ENCODE measurements around the gene TMEM179.
"Not testable (repeated sequence)": the region's sequence is repeated elsewhere in the genome, so short reads cannot be mapped to it uniquely, and the experiment has no call there.

The TMEM179 gene

GRCh38 chr14:104637546-104638003 lies 33.0 kb upstream of the TMEM179 start:
- DNase-seq (ENCODE audit: low spot score): no peak

DNA sequence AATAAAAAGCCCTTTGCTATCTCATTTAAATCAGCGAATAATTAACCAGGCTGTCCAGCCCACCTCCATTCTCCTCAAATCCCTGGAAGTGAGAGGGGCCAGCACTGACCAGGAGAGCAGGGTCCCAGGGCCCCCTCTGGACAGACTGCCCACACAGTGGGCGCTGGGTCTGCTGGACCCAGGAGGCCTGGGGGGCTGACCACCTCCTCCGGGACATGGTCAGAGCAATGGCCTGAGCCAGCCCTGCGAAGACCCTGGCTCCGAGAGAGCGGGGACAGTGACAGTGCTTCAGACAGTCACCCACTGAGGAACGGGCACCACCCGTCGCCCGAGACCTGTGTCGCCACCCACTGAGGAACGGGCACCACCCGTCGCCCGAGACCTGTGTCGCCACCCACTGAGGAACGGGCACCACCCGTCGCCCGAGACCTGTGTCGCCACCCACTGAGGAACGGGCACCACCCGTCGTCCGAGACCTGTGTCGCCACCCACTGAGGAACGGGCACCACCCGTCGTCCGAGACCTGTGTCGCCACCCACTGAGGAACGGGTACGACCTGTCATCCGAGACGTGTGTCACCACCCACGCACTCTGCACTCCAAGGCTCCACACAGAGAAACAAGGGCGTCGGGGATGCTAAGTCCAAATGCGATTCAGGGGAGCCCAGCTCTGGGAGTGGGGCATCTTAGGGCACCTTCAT lies 32.4 kb upstream of the TMEM179 start:
- not testable (repeated sequence) for DNase-seq (ENCODE audit: low spot score)

GRCh38 chr14:104636131-104636530 lies 31.6 kb upstream of the TMEM179 start:
- DNase-seq (ENCODE audit: low spot score): no peak

DNA sequence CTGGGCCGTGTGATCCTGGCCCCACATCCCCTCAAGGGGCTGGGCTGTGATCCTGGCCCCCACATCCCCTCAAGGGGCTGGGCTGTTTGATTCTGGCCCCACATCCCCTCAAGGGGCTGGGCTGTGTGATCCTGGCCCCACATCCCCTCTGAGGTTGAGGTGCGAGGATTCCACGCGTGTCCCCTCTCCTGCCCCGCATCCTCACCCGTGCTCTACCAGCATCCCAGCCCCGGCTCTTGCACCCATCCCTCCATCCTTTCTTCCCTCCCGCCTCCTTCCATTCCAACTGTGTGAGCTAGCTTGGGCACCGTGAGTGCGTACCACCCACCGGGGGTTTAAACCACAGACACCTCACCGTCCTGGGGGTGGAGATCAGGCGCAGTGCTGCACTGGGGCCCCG lies 31.1 kb upstream of the TMEM179 start:
- DNase-seq (ENCODE audit: low spot score): no peak

DNA sequence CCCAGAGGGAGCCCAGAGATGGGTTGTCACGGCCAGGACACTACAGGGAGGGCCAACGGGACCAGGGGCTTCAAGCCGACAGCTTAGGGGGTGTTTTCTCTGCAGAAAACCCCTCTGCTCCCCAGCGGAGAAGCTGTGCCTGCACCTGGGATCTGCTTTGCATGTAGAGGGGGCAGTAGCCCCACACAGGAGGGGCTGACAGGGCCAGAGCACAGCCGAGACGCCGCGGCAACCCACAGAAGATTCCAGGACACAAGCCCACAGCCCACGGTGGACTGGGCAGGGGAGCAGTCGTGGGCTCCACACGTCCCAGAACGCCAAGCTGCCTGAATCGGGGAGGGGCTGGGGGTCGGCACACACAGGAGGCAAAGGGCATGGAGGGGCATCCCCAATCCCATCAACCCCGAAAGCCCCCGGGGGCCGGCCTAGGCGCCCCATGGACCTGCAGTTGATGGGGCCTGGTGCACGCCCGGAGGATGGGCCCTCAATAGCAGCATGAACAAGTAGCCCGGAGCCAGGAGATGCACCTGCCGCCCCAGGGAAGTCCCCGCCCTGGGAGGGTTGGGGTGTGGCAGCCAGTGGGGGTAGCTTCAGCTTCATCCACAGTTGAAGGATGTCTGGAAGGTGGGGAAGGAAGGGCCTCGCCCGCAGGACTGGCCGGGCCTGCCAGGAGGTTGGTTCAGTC lies 30.5 kb upstream of the TMEM179 start:
- DNase-seq (ENCODE audit: low spot score): no peak

DNA sequence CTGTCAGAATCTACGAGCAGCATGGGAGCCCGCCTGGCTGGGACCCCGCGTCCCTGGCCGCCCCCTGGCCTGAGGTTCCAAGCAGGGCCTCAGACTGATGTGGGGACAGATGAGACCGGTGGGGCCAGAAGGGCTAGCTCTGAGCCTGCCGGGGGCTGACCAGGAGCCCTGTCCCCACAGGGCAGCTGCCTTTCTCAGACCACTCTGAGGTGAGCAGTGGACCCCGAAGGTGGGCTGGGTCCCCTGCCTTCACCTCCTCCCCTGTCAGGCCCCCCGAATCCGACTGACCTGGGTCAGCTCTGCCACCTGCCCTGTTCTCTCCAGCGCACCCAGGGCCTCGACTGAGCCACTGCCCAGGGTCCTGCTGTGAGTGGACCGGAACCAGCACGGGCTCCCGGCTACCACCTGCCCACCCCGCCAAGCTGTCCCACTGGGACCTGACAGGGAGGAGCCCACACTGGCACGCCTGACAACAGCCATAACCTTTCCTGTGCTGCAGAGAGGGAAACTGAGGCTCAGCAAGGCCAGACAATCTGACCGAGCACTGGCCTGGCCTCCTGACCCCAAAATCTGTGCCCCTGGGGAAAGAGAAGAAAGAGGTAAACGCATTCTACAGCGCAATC lies 29.7 kb upstream of the TMEM179 start:
- no peak for DNase-seq (ENCODE audit: low spot score)

DNA sequence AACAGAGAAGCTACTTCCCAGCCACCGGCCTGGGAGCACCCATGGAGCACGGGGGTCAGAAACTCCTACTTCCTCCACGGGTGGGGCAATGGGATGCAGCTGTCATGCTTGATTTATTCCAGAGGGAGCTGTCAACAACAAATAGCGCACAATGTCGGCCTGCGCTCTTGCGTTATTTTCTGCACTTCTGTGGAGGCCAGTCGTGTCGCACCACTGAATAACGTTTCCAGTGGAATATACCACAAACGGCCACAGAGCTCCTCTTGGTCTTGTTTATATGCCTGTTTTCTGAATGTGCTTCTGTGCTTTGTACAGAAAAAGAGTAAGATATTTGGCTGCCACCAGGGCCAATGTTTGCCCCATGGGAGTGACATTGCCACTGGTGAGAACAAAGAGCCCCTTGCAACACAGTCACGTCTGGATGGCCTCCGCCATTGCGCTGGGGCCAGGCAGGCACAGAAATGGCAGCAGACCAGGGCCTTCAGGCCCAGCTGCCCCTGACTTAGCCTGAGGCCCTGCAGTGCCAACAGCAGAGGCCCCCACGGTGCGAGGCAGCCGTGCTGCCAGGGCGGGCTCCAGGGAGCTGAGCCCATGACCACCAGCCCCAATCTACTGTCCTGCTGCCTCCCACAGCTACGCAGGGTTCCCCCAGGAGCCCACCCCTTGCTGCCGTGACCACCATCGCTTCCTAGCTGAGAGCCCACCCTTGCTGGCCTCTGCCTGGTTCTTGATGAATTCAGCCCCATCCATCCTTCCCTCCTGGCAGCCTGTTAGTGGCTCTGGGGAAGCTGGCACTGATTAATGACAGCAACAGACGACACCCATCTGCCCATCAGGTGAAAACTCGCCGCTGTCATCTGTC lies 28.9 kb upstream of the TMEM179 start:
- no peak for DNase-seq (ENCODE audit: low spot score)

- DNase-seq (ENCODE audit: low spot score): no peak
Measured at GRCh38 chr14:104632781-104633180, 28.2 kb upstream of the TMEM179 start.

DNA sequence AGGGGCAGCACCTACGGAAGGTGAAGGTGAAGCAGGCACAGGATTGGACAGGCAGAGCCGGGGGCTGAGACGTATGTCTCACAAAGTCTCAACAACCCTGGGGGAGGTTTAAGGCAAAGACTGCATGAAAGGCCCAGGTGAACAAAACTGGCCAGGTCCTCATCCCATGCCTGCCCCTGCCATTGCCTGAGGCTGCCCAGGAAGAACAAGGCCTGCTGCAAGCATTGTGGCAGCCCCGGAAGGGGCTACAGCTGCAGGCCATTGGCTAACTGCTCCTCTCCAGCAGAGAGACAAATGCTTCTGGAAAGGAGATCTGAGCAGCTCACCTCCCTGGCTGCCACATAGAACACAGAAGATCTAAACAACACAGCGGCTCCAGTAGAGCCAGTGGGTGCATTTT lies 20.4 kb upstream of the TMEM179 start:
- DNase-seq (ENCODE audit: low spot score): no peak

DNA sequence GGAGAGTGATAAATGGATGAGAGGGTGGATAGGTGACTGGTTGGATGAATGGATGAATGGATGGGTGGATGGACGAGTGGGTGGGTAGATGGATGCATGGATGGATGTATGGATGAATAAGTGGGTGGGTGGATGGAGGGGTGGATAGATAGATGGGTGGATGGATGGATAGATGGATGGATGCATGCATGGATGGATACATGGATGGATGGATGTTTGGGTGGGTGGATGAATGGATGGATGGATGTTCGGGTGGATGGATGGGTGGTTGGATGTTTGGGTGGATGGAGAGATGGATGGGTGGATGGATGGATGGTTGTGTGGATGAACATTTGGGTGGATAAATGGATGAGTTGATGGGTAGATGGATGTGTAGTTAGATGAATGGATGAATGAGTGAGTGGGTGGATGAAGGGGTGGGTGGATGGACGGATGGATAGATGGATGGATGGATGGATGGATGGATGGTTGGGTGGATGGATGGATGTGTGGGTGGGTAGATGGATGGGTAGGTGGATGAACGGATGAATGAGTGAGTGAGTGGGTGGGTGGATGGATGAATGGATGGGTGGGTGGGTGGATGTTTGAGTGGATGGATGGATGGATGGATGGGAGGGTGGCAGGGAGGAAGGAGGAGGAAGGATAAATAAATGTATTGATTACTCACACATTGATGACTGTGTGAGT lies 9.7 kb upstream of the TMEM179 start:
- no peak for DNase-seq (ENCODE audit: low spot score)

- DNase-seq (ENCODE audit: low spot score): no peak
Measured at GRCh38 chr14:104611881-104612280, 7.3 kb upstream of the TMEM179 start.

GRCh38 chr14:104610749-104611310 lies 6.3 kb upstream of the TMEM179 start:
- no peak for DNase-seq (ENCODE audit: low spot score)

DNA sequence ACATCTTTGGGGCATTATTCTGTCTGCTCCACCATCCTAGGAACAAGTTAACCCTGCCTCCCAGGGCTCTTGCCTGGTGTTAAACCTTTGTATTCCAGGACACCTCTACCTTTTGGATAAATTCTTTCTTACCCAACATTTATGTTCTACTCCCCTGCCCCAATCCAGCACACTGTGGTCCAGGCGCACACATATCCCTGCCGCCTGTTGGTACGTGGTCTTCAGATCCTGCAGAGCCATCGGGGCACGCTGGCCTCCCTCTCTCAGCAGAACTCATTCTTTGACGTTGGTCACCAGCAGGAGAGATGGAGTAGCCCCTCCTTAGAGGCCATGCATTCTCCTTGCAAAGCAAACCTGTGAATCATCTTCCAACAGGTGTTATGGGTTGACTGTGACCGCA lies 5.1 kb upstream of the TMEM179 start:
- no peak for DNase-seq (ENCODE audit: low spot score)

DNA sequence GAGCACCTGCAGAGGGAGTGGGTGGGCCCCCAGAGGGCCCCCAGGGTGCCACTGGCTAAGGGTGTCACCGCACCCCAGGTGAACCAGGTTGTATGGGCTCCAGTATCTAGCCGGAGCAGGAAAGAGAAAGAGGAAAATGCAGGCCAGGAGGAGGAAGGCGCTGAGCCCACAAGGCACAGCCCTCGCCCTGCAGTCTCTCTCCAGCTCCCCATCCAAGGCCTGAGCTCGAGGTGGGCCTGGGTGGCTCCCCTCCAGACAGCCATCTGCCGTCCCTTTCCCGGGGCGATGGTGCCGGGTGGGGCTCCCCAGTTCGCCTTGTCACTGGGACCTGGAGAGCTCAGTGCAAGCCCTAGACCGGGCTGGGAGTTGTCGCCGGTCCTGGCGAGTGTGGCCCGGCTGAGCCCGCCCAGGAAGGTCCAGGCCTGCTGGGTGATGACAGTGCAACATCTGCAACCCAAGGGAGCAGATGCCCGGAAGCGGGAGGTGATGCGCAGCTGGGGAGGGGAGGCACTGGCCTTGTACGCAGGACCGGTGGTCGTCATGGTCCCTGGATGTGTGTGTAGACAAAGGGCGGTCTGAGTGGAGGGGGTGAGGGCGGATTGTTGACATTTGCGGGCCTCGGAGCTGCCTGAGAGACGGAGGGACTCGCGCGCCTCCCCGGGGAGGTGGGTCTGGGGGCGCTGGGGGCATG lies 716 bp downstream of the TMEM179 start:
- DNase-seq (ENCODE audit: low spot score): no peak

GRCh38 chr14:104602933-104603325 lies 1.6 kb downstream of the TMEM179 start:
- no peak for DNase-seq (ENCODE audit: low spot score)

DNA sequence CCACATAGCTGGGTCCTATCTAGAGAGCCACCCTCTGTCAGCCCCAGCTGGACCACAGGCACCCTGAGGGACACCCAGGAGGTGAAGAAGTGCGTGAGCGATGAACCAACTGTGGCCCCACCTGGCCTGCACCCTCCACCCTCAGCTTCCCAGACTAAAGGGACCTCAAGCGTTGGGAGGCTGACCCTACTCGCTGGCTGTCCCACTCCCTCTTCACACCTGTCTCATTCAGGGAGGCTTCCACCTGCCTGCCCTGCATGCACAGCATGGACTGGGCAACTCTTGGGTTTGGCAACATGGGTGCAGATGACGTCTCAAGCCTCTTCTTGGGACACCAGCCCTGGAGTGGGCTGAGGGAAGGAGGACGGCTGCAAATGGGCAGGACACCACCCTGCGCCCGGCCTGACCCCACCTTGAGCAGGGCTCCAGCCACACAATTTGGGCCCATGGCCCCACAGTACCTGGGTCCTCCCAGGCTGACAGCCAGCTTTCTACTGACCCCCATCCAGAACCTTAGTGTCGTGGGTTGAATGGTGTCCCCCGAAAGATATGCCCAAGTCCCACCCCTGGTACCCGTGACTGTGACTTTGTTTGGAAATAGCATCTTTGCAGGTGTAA lies 2.1 kb downstream of the TMEM179 start:
- DNase-seq (ENCODE audit: low spot score): no peak

DNA sequence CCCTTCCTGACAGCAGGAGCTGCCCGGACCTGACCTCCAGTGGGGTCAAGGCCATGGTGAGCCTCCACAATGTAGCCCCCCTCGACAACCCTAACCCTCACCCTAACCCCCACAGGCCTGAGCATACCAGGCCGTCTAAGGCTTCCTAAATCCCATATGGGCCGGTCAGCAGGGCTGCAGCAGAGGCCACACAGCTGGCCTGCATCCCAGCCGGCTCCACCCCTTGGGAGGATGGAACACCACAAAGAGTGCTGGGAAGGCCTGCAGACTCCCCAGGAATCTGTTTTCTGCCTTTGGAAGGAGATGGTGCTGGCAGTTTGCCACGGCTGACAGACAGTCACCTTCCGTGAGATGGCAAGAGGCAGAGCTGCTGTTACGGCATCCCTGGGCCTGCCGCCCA lies 2.8 kb downstream of the TMEM179 start:
- no peak for DNase-seq (ENCODE audit: low spot score)

GRCh38 chr14:104600805-104601204 lies 3.8 kb downstream of the TMEM179 start:
- no peak for DNase-seq (ENCODE audit: low spot score)

- DNase-seq (ENCODE audit: low spot score): no peak
Measured at GRCh38 chr14:104600141-104600643, 4.4 kb downstream of the TMEM179 start.

- DNase-seq (ENCODE audit: low spot score): no peak
Measured at GRCh38 chr14:104599446-104599845, 5.1 kb downstream of the TMEM179 start.
